PC-3 (cell line): ENCODE measurements around the gene MROH2B.

Source experiments
- EZH2 ChIP-seq: fragments of 300-600 bp; sonication (generic); IDR thresholded peaks from one replicate; pipeline ENCODE4 v1.6.1; 2017; ENCODE audit warnings: antibody characterized with exemption, mild to moderate bottlenecking, low read length; ENCODE audit not compliant: unreplicated experiment
- TF ChIP-seq, protein P1 (sequence below): fragments of 300-600 bp; sonication (generic); conservative IDR thresholded peaks from 2 replicates; pipeline ENCODE4 v1.5.1; 2017; ENCODE audit warnings: antibody characterized with exemption, low read depth, mild to moderate bottlenecking, low read length

DNA sequence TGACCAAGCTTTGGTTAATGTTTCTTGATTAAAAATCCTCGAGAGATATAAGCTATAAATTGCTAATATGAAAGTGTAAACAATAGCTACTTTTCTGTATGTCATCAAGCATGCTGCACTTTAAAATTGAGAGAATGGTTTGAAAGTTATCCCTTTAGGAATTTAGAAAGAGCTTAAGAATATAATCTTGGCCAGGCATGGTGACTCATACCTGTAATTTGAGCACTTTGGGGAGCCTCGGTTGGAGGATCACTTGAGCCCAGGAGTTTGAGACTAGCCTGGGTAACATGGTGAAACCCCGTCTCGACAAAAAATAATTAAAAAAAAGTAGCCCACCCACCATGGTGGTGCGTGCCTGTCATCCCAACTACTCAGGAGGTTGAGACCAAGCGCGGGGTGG is 12.2 kb upstream of the MROH2B start:
- no peak for TF ChIP-seq EZH2
- TF ChIP-seq, protein P1, sequence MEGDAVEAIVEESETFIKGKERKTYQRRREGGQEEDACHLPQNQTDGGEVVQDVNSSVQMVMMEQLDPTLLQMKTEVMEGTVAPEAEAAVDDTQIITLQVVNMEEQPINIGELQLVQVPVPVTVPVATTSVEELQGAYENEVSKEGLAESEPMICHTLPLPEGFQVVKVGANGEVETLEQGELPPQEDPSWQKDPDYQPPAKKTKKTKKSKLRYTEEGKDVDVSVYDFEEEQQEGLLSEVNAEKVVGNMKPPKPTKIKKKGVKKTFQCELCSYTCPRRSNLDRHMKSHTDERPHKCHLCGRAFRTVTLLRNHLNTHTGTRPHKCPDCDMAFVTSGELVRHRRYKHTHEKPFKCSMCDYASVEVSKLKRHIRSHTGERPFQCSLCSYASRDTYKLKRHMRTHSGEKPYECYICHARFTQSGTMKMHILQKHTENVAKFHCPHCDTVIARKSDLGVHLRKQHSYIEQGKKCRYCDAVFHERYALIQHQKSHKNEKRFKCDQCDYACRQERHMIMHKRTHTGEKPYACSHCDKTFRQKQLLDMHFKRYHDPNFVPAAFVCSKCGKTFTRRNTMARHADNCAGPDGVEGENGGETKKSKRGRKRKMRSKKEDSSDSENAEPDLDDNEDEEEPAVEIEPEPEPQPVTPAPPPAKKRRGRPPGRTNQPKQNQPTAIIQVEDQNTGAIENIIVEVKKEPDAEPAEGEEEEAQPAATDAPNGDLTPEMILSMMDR, result no peak
